GM19193 (cell line): ENCODE results near the gene TXNL4A.
A peak's percentile ranks its signal among the peaks of the same experiment; 100 is the strongest.

Experiments
- POLR2A ChIP-seq: IDR thresholded peaks from 4 replicates; pipeline ENCODE4 v1.6.1; 2011; ENCODE audit not compliant: insufficient read depth, insufficient read length; ENCODE audit errors: extremely low read depth

TXNL4A gene

GRCh38 chr18:79972720-79973119 lies 15.6 kb downstream of the TXNL4A start:
- no peak for TF ChIP-seq POLR2A

GRCh38 chr18:79971986-79972385 lies 16.4 kb downstream of the TXNL4A start:
- no peak for TF ChIP-seq POLR2A

GRCh38 chr18:79971211-79971952 lies 17.0 kb downstream of the TXNL4A start:
- TF ChIP-seq POLR2A, result no peak

- TF ChIP-seq POLR2A, result no peak
Observed at GRCh38 chr18:79970419-79971133, 17.8 kb downstream of the TXNL4A start.

- no peak for TF ChIP-seq POLR2A
Observed at GRCh38 chr18:79965119-79965902, 23.1 kb downstream of the TXNL4A start.

GRCh38 chr18:79964330-79965118 lies 23.8 kb downstream of the TXNL4A start, which contains the start of gene HSBP1L1:
HSBP1L1 (plus strand) TSS chr18:79964643; CDS start chr18:79964736, 93 bp downstream.
- peak; percentile 21 for TF ChIP-seq POLR2A

- TF ChIP-seq POLR2A, result no peak
Observed at GRCh38 chr18:79963658-79964329, 24.6 kb downstream of the TXNL4A start.

GRCh38 chr18:79962835-79963657 lies 25.3 kb downstream of the TXNL4A start:
- no peak for TF ChIP-seq POLR2A

GRCh38 chr18:79962311-79962710 lies 26.1 kb downstream of the TXNL4A start:
- no peak for TF ChIP-seq POLR2A

GRCh38 chr18:79961527-79962291 lies 26.7 kb downstream of the TXNL4A start:
- no peak for TF ChIP-seq POLR2A

GRCh38 chr18:79960921-79961526 lies 27.3 kb downstream of the TXNL4A start:
- no peak for TF ChIP-seq POLR2A

GRCh38 chr18:79958981-79959380 lies 29.4 kb downstream of the TXNL4A start:
- no peak for TF ChIP-seq POLR2A

- no peak for TF ChIP-seq POLR2A
Observed at GRCh38 chr18:79956276-79956675, 32.1 kb downstream of the TXNL4A start.
